ENCODE data around the gene SOS2. TPM values are rescaled to one million over a fixed set of nuclear protein-coding genes. Genes with fewer than 3 reads are reported as not detected.
"Not testable (repeated sequence)": the region's sequence is repeated elsewhere in the genome, so short reads cannot be mapped to it uniquely, and the experiment has no call there.

SOS2 gene
- polyA plus RNA-seq, 1 donor (not counting 4 experiments of a cell fraction or from before 2014, with no cell fraction given) = 13.0 TPM

DNA sequence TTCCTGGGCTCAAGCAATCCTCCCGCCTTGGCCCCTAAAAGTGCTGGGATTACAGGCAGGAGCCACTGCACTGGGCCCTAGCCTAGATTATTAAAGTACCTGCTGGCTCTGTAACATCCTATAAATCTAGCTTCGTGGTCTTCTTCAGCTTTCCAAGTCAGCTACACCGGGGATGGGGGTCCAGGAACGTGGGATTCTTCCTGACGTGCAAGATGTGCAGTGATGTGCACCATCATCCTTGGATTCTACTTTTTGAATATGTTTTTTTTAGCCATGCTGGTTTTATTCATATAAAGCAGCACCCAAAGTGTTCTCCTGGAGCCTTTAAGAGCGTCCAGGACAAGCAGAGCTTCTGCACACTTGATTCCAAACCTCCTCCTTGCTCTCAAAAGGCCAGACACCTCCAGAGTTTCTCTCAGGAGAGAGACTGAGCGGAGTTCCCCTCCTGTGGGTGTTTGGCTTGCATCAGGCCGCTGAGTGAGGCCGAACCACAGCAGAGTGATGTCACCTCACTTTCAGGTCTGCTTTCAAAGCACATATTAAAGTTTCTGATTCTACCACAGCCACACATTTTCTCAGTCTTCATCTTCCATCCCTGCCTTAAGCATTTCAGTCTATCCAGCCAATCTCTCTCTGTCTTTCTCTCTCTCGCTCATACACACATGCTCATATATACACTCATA lies 148.5 kb downstream of the SOS2 start:
- no peak for DNase-seq (ENCODE audit: low read depth, low spot score)
- Histone ChIP-seq H3K4me3 (ENCODE audit: control insufficient read depth in 2 of 3, extremely low read depth in 1 of 3, insufficient read depth in 2 of 3, low read depth in 1 of 3, low read length in 3 of 3) (no peak overlapping the region), H3K9ac (ENCODE audit: control insufficient read depth, extremely low read depth, insufficient read depth, low read length) (peak overlapping the region; percentile 82), H3K4me2 (ENCODE audit: control insufficient read depth, extremely low read depth, insufficient read depth, low read depth, low read length) (no peak overlapping the region), H3K79me2 (ENCODE audit: control insufficient read depth, insufficient read depth, low read length) (no peaks in the 10 kb centered on the region), H4K20me1 (ENCODE audit: control insufficient read depth, extremely low read depth, insufficient read depth, low read length) (no peaks in the 10 kb centered on the region), H3K27me3 (ENCODE audit: control insufficient read depth, extremely low read depth, insufficient read depth, low read length) (no peaks in the 10 kb centered on the region), H3K9me3 (ENCODE audit: control insufficient read depth, low read depth, low read length) (no peaks in the 10 kb centered on the region), H3K36me3 (ENCODE audit: control insufficient read depth in 2 of 2, extremely low read depth in 1 of 2, insufficient read depth in 2 of 2, low read length in 2 of 2) (no peaks in the 10 kb centered on the region), H2AFZ (ENCODE audit: control insufficient read depth, low read length) (no peak overlapping the region), H3K9me1 (ENCODE audit: control insufficient read depth, extremely low read depth, insufficient read depth, low read length) (no peaks in the 10 kb centered on the region), H3K4me1 (ENCODE audit: control insufficient read depth, extremely low read depth, insufficient read depth, low read length) (peaks cover 24% of the 10 kb centered on the region), H3K27ac (ENCODE audit: control insufficient read depth, insufficient read depth, low read length) (peak overlapping the region; percentile 94)
- dilution Hi-C loops (cut with MboI; ENCODE audit: extremely low pct_ligation_motif_present, low sequenced_read_pairs) = no loop called here
- FAIRE-seq = no peak
- TF ChIP-seq EZH2 (IDR thresholded peaks at IDR 0.05; ENCODE audit: low read length) = no peak
- TF ChIP-seq CTCF (optimal IDR thresholded peaks at IDR 0.05 in 1 of 3, IDR thresholded peaks at IDR 0.05 in 1 of 3, conservative IDR thresholded peaks at IDR 0.05 in 1 of 3; ENCODE audit: extremely low read depth in 1 of 3, insufficient read depth in 2 of 3, low read length in 3 of 3) = no peak

DNA sequence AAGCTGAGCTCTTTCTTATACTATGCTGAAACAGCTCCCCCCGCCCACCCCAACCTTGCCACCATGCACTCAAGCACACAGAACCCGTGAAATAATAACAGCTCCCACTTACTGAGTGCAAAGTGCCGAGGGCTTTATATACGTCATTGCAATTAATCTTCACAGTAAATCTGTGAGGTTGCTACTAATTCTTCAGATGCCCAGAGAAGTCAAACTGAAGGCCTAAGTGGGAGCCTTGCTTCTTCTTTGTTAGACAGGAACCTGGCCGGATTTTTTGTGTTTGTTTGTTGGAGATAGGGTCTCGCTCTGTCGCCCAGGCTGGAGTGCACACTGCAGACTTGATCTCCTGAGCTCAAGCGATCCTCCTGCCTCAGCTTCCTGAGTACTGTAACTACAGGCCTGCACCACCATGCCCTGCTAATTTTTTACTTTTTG lies 149.1 kb downstream of the SOS2 start:
- Histone ChIP-seq H3K79me2 (ENCODE audit: control insufficient read depth, insufficient read depth, low read length) (no peaks in the 10 kb centered on the region), H4K20me1 (ENCODE audit: control insufficient read depth, extremely low read depth, insufficient read depth, low read length) (no peaks in the 10 kb centered on the region), H3K27ac (ENCODE audit: control insufficient read depth, insufficient read depth, low read length) (peak overlapping the region; percentile 94), H3K4me2 (ENCODE audit: control insufficient read depth, extremely low read depth, insufficient read depth, low read depth, low read length) (peak overlapping the region; percentile 86), H3K4me3 (ENCODE audit: control insufficient read depth in 2 of 3, extremely low read depth in 1 of 3, insufficient read depth in 2 of 3, low read depth in 1 of 3, low read length in 3 of 3) (no peak overlapping the region), H3K9ac (ENCODE audit: control insufficient read depth, extremely low read depth, insufficient read depth, low read length) (peak overlapping the region; percentile 82), H3K36me3 (ENCODE audit: control insufficient read depth in 2 of 2, extremely low read depth in 1 of 2, insufficient read depth in 2 of 2, low read length in 2 of 2) (no peaks in the 10 kb centered on the region), H2AFZ (ENCODE audit: control insufficient read depth, low read length) (peak overlapping the region; percentile 51), H3K9me1 (ENCODE audit: control insufficient read depth, extremely low read depth, insufficient read depth, low read length) (no peaks in the 10 kb centered on the region), H3K9me3 (ENCODE audit: control insufficient read depth, low read depth, low read length) (no peaks in the 10 kb centered on the region), H3K27me3 (ENCODE audit: control insufficient read depth, extremely low read depth, insufficient read depth, low read length) (no peaks in the 10 kb centered on the region), H3K4me1 (ENCODE audit: control insufficient read depth, extremely low read depth, insufficient read depth, low read length) (peaks cover 24% of the 10 kb centered on the region)
- DNase-seq (ENCODE audit: low read depth, low spot score) (no peak), FAIRE-seq (no peak)
- TF ChIP-seq CTCF (optimal IDR thresholded peaks at IDR 0.05 in 1 of 3, IDR thresholded peaks at IDR 0.05 in 1 of 3, conservative IDR thresholded peaks at IDR 0.05 in 1 of 3; ENCODE audit: extremely low read depth in 1 of 3, insufficient read depth in 2 of 3, low read length in 3 of 3) = no peak
- no peak for TF ChIP-seq EZH2 (IDR thresholded peaks at IDR 0.05; ENCODE audit: low read length)
- dilution Hi-C loops (cut with MboI; ENCODE audit: extremely low pct_ligation_motif_present, low sequenced_read_pairs) = no loop called here

GRCh38 chr14:50079103-50079502 lies 152.3 kb downstream of the SOS2 start:
- H2AFZ ChIP-seq (ENCODE audit: control insufficient read depth, low read length) = not testable (repeated sequence)

GRCh38 chr14:50073663-50074062 lies 157.7 kb downstream of the SOS2 start:
- H3K36me3 ChIP-seq (ENCODE audit: control insufficient read depth in 2 of 2, extremely low read depth in 1 of 2, insufficient read depth in 2 of 2, low read length in 2 of 2); H3K4me2 ChIP-seq (ENCODE audit: control insufficient read depth, extremely low read depth, insufficient read depth, low read depth, low read length); H3K9ac ChIP-seq (ENCODE audit: control insufficient read depth, extremely low read depth, insufficient read depth, low read length); H3K4me1 ChIP-seq (ENCODE audit: control insufficient read depth, extremely low read depth, insufficient read depth, low read length); H3K9me3 ChIP-seq (ENCODE audit: control insufficient read depth, low read depth, low read length); DNase-seq (ENCODE audit: low read depth, low spot score); H3K9me1 ChIP-seq (ENCODE audit: control insufficient read depth, extremely low read depth, insufficient read depth, low read length); FAIRE-seq; H2AFZ ChIP-seq (ENCODE audit: control insufficient read depth, low read length); H4K20me1 ChIP-seq (ENCODE audit: control insufficient read depth, extremely low read depth, insufficient read depth, low read length); H3K27me3 ChIP-seq (ENCODE audit: control insufficient read depth, extremely low read depth, insufficient read depth, low read length); dilution Hi-C loops (cut with MboI; ENCODE audit: extremely low pct_ligation_motif_present, low sequenced_read_pairs); H3K79me2 ChIP-seq (ENCODE audit: control insufficient read depth, insufficient read depth, low read length); H3K4me3 ChIP-seq (ENCODE audit: control insufficient read depth in 2 of 3, extremely low read depth in 1 of 3, insufficient read depth in 2 of 3, low read depth in 1 of 3, low read length in 3 of 3); H3K27ac ChIP-seq (ENCODE audit: control insufficient read depth, insufficient read depth, low read length): not testable (repeated sequence)

More at GRCh38 chr14:50079103-50079502, 152.3 kb downstream of the SOS2 start:
- H3K4me3 ChIP-seq (ENCODE audit: control insufficient read depth in 2 of 3, extremely low read depth in 1 of 3, insufficient read depth in 2 of 3, low read depth in 1 of 3, low read length in 3 of 3); H3K4me2 ChIP-seq (ENCODE audit: control insufficient read depth, extremely low read depth, insufficient read depth, low read depth, low read length); H3K9me1 ChIP-seq (ENCODE audit: control insufficient read depth, extremely low read depth, insufficient read depth, low read length); dilution Hi-C loops (cut with MboI; ENCODE audit: extremely low pct_ligation_motif_present, low sequenced_read_pairs); H3K36me3 ChIP-seq (ENCODE audit: control insufficient read depth in 2 of 2, extremely low read depth in 1 of 2, insufficient read depth in 2 of 2, low read length in 2 of 2); DNase-seq (ENCODE audit: low read depth, low spot score); H4K20me1 ChIP-seq (ENCODE audit: control insufficient read depth, extremely low read depth, insufficient read depth, low read length); H3K9ac ChIP-seq (ENCODE audit: control insufficient read depth, extremely low read depth, insufficient read depth, low read length); H3K27ac ChIP-seq (ENCODE audit: control insufficient read depth, insufficient read depth, low read length); H3K27me3 ChIP-seq (ENCODE audit: control insufficient read depth, extremely low read depth, insufficient read depth, low read length); FAIRE-seq; H3K79me2 ChIP-seq (ENCODE audit: control insufficient read depth, insufficient read depth, low read length); H3K9me3 ChIP-seq (ENCODE audit: control insufficient read depth, low read depth, low read length): not testable (repeated sequence)
- H3K4me1 ChIP-seq (ENCODE audit: control insufficient read depth, extremely low read depth, insufficient read depth, low read length) = peaks cover 19% of the 10 kb centered on the region

Measured in keratinocyte (primary cell).